ENCODE measurements around the gene PPP1R3C. TPM values are rescaled to one million over a fixed set of nuclear protein-coding genes. Genes with fewer than 3 reads are reported as not detected.
A peak's percentile ranks its signal among the peaks of the same experiment; 100 is the strongest.

Gene PPP1R3C
- total RNA-seq (20.3 TPM), polyA plus RNA-seq (ENCODE audit: insufficient read depth, low read depth, low replicate concordance) (13.6 TPM)
- long read RNA-seq, donor 1, transcript PPP1R3C-201 (2 exons, 2,524 nt), result major isoform, 9 of 9 reads
- long read RNA-seq, donor 1, partial matches to known transcripts, result 0 of 9 reads
- long read RNA-seq, donor 1, other reads (novel, unspliced or antisense), result 0 of 9 reads
- long read RNA-seq, donor 2, transcript PPP1R3C-201 (2 exons, 2,524 nt), result major isoform, 12 of 12 reads
- long read RNA-seq, donor 2, partial matches to known transcripts, result 0 of 12 reads
- long read RNA-seq, donor 2, other reads (novel, unspliced or antisense), result 0 of 12 reads
- long read RNA-seq, donor 3, transcript PPP1R3C-201 (2 exons, 2,524 nt), result major isoform, 12 of 12 reads
- long read RNA-seq, donor 3, partial matches to known transcripts, result 0 of 12 reads
- long read RNA-seq, donor 3, other reads (novel, unspliced or antisense), result 0 of 12 reads
- long read RNA-seq, donor 4, transcript PPP1R3C-201 (2 exons, 2,524 nt), result major isoform, 5 of 5 reads
- long read RNA-seq, donor 4, partial matches to known transcripts, result 0 of 5 reads
- long read RNA-seq, donor 4, other reads (novel, unspliced or antisense), result 0 of 5 reads
- long read RNA-seq, donor 5, partial matches to known transcripts, result 0 of 2 reads
- long read RNA-seq, donor 5, other reads (novel, unspliced or antisense), result 0 of 2 reads
- long read RNA-seq, donor 6, transcript PPP1R3C-201 (2 exons, 2,524 nt), result major isoform, 20 of 20 reads
- long read RNA-seq, donor 6, partial matches to known transcripts, result 0 of 20 reads
- long read RNA-seq, donor 6, other reads (novel, unspliced or antisense), result 0 of 20 reads
- long read RNA-seq, donor 7, transcript PPP1R3C-201 (2 exons, 2,524 nt), result major isoform, 10 of 12 reads
- long read RNA-seq, donor 7, partial matches to known transcripts, result 2 of 12 reads
- long read RNA-seq, donor 7, other reads (novel, unspliced or antisense), result 0 of 12 reads
- long read RNA-seq, donor 8, partial matches to known transcripts, result 0 of 3 reads
- long read RNA-seq, donor 8, other reads (novel, unspliced or antisense), result 0 of 3 reads
- long read RNA-seq, donor 9, transcript PPP1R3C-201 (2 exons, 2,524 nt), result major isoform, 8 of 8 reads
- long read RNA-seq, donor 9, partial matches to known transcripts, result 0 of 8 reads
- long read RNA-seq, donor 9, other reads (novel, unspliced or antisense), result 0 of 8 reads
- long read RNA-seq, donor 10, transcript PPP1R3C-201 (2 exons, 2,524 nt), result major isoform, 10 of 10 reads
- long read RNA-seq, donor 10, partial matches to known transcripts, result 0 of 10 reads
- long read RNA-seq, donor 10, other reads (novel, unspliced or antisense), result 0 of 10 reads

GRCh38 chr10:91632671-91633550 is at the start of gene PPP1R3C:
Gene PPP1R3C (minus strand): TSS chr10:91633071. CDS start chr10:91632969, 102 bp downstream.
- Histone ChIP-seq H3K27ac (ENCODE audit: low read depth in 2 of 2, low read length in 2 of 2) (peak within 1 kb of the TSS; percentile 65 to 71), H3K4me1 (ENCODE audit: control insufficient read depth in 2 of 3, insufficient read depth in 2 of 3, low read depth in 1 of 3, low read length in 3 of 3) (peaks cover 0 to 6% (median 0%) of the 10 kb centered on the region in 3 donors), H3K9me3 (ENCODE audit: control insufficient read depth in 2 of 3, insufficient read depth in 1 of 3, low read length in 3 of 3) (no peaks in the 10 kb centered on the region), H3K9ac (ENCODE audit: low read length in 3 of 3) (peak within 1 kb of the TSS; percentile 66 to 82 (median 81)), H3K27me3 (ENCODE audit: control insufficient read depth, insufficient read depth, low read length) (no peaks in the 10 kb centered on the region), H3K4me3 (ENCODE audit: low read length in 3 of 3) (peak within 1 kb of the TSS; percentile 75 to 87 (median 81)), H3K36me3 (ENCODE audit: control insufficient read depth in 2 of 3, insufficient read depth in 3 of 3, low read length in 3 of 3) (peaks cover 0 to 10% (median 6%) of the 10 kb centered on the region in 3 donors)
- FAIRE-seq (no peak), DNase-seq (peak; percentile 92 to 97 (median 94))
- intact Hi-C loops (cut with DNase I), result loop anchor here (10.0 kb wide), 1 partner anchor 138 kb away; no protein-coding TSS in a partner anchor
- TF ChIP-seq CTCF (IDR thresholded peaks at IDR 0.05; ENCODE audit: borderline replicate concordance, extremely low read depth, insufficient read depth), result no peak

- Histone ChIP-seq H3K27me3 (ENCODE audit: control insufficient read depth, insufficient read depth, low read length) (no peaks in the 10 kb centered on the region), H3K27ac (ENCODE audit: low read depth in 2 of 2, low read length in 2 of 2) (no peak overlapping the region), H3K4me1 (ENCODE audit: control insufficient read depth in 2 of 3, insufficient read depth in 2 of 3, low read depth in 1 of 3, low read length in 3 of 3) (no peaks in the 10 kb centered on the region), H3K36me3 (ENCODE audit: control insufficient read depth in 2 of 3, insufficient read depth in 3 of 3, low read length in 3 of 3) (no peaks in the 10 kb centered on the region), H3K4me3 (ENCODE audit: low read length in 3 of 3) (no peak overlapping the region), H3K9me3 (ENCODE audit: control insufficient read depth in 2 of 3, insufficient read depth in 1 of 3, low read length in 3 of 3) (no peaks in the 10 kb centered on the region), H3K9ac (ENCODE audit: low read length in 3 of 3) (no peak overlapping the region)
- DNase-seq, result no peak
- no peak for TF ChIP-seq CTCF (IDR thresholded peaks at IDR 0.05; ENCODE audit: borderline replicate concordance, extremely low read depth, insufficient read depth)
- FAIRE-seq, result no peak
- intact Hi-C loops (cut with DNase I), result no loop called here
These were observed 48.7 kb upstream of the PPP1R3C start for GRCh38 chr10:91681361-91682276.

Data from kidney (tissue), 22 donors.